ENCODE measurements around the gene SH2D6. TPM values are rescaled to one million over a fixed set of nuclear protein-coding genes. Genes with fewer than 3 reads are reported as not detected.
"Not testable (repeated sequence)": the region's sequence is repeated elsewhere in the genome, so short reads cannot be mapped to it uniquely, and the experiment has no call there.

The SH2D6 gene
- total RNA-seq, 1 donor from 2014 or later: 4.9 TPM

DNA sequence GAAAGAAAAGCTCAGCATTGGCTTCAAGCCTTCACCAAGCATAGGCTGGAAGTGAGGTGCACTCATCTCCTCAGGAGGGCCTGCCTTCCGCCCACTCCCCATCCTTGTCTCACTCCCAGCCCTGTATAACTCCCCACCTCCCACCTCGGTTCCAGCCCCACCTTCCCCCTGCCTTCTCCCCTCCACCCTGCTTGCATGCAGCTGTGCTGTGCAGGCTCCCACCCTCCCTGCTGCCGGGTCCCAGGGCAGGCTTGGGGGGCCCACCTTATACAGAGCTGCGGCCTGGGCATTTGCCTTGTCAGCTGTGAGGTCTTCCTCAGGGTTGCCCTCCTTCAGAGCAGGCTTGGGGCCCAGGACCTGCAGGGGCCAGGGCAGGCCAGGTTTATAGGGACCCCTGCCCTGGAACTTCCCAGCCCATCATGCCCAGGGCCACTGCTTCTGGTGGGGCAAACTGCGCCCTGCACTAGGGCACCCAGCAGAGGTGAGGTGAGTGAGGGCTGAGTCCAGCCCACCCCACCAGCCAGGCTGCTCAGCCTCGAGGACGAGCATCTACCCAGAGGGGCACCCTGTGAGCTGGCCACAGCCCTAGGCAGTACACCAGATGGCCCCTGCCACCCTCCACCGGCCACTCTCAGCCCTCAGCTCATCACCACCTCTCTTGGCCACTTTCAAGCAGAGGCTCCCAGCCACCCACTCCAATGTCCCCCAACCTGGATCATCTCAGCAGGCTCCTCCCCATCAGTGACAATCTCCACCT is 19.9 kb upstream of the SH2D6 start:
- DNase-seq (ENCODE audit: low read depth): no peak

DNA sequence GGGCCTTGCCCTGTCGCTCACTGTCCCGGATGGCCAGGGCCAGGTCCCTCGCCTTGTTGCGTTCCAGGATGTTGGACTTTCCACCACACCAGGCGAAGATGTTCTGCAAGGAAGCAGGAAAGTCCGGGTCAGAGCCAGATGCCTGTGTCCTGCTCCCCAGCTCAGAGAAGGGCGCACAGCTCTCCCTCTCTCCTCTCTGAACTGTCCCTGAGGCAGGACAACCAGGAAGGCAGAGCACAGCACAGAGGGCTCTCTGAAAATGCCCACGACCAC is 19.4 kb upstream of the SH2D6 start:
- no peak for DNase-seq (ENCODE audit: low read depth)

DNA sequence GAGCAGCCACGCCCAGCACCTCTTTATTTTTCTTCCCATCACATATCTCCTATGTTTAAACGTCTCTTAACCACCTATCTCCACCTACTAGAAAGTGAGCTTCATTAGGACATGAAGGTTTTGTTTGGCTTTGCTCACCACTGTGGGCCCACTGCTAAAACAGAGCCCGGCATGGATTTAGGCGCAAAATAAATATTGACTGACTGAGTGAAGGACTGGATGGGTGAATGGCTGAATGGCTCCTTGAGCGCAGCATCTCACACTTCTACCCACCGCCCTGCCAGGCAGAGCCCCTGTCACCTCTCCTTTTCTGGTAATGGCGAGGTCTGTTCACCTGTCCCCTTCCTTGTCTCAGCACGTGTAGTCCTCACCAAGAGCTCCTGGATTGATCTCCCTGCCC is 18.5 kb upstream of the SH2D6 start:
- no peak for DNase-seq (ENCODE audit: low read depth)

DNA sequence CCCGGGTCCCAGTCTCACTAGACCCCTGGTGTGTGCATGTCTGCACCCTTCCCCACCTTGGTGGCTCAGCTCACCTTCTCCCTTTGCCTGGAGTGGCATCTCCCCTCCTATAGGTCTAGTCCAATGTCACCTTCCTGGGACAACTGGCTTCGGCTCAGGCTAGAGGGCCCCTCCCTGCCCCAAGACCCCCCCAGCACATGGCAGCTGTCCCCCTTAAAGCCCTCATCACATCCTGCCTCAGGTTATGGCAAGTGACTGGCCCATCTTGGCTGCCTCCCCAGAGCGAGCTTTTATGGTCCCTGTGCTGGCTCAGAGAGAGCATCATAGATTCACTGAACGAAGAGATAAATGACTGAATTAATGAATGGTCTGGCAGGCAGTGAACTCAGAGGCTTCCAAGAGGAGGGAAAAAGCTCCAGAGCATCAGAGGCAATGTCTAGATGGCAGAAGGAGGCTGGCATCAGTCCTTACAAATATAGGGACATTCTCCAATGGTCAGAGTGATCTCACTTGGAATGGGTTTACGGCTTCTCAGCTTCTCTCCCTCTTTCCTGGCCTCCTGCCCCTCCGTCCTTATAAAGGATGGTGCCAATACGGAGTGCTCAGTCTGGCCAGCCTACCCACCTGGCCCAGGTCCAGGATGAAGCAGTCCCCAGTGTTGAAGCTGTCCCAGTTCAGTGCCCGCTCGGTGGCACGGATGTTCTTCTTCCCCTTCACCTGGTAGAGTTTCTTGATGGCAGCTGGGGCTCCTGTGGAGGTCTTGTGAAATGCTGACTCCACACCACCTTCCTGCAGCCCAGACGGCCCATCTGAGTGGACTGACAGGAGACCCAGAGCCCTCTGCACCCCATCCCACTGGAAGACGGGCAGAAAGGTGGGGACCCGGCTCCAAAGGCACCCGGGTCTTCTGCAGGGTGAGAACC is 17.7 kb upstream of the SH2D6 start:
- no peak for DNase-seq (ENCODE audit: low read depth)

DNA sequence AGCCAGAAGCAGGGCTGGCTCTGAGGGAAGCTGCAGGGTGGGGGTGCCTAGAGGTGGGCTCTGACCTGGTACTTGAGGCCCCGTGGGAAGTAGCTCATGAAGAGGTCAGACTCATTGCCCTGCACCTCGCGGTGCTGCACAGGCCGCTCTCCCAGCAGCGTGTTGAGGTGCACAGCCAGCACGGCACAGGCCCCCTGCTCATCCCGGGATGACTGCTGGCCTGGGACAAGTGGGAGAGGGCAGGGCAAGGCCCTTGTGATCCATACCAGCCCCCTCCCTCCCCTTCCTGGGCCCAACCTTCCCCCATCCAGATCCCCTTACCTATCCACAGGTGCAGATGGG is 17.1 kb upstream of the SH2D6 start:
- no peak for DNase-seq (ENCODE audit: low read depth)

DNA sequence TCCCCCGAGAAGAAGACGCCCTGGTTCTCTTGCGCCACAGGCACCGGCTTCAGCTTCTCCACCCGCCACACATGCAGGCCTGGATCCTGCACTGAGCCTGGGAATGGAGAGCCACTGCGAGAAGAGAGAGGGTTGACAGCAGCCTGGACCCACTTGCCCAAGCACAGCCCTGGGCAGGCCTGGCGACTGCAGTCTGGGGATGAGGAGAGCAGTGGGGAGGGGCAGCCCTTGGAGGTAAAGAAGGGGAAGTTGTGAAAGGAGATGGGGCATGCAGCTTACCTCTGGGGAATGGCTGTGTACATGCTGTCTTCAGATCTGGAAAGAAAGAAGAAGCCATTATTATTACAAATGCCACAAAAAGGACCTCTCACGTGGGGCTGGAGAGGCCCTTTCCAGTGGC is 16.7 kb upstream of the SH2D6 start:
- DNase-seq (ENCODE audit: low read depth): no peak

DNA sequence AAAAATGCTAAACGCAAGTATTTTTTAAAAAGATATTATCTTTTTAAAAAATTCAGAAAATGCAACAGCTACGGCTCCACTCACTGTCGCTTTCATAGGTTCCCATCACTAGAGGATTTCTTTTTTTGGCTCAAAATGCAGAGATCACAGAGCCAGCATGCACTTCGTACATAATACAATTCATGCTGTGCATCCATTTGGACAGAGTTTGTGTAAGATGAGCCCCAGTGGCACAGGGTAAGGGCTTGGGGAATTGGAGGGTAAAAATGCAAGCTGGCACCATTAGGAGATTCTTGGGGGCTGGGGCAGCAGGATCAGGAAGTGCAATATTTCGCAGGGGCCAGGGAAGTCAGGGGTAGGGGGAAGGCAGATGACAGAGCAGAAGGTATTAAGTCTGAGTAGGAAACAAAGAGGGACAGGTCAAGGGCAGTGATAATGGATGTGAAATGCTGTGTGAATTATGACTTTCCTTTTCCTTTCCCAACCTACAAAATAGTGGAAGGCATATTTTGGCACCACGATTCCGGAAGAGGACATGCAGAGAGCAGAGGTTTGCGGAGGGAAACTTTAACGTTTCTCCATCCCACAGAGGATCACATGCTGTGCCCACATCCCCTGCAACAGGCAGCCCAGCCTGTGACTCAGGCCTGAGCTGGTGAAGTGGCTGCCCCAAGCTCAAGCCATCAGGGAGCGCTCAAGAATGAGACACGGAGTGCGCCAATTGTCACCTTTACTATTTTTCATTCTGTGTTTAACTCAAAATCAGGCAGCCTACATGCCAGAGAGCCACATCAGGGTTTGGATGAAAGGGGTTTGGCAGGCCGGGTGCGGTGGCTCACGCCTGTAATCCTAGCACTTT is 13.1 kb upstream of the SH2D6 start:
- peak; percentile 92 for DNase-seq (ENCODE audit: low read depth)

DNA sequence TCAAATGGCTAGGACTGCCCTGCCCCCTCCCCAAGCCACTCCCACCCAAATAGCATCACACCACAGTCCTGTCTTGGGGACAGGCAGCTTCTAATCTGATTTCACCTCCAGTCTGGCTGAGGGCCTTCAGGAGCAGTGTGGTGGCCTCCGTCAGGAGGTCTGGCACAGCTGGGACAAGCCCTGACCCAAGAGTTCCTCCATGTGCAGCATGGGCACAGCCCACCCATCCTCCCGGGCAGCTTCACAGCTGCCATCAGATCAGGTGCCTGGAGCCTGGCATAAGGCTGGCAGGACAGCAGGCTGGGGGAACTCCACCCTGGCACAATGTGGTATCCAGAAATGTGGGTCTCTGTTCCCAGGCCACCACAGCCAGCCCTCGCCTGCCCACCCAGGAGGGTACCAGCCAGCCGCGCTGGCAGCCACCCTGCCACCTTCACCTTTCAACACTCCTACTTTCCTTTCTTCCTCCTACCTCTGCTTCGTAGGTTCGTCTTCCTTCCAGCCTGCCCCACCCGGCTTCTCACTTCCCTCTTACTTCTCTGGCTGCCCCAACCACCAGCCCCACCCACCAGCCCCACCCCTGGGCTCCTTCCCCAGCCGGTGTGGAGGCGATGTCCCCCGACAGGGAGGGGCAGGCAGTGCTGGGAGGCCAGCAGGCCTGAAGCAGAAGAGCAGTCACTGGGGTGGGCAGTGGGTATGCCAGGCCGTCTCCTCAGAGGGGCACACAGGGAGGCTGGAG is 8.5 kb upstream of the SH2D6 start, which contains the start of gene CAPG:
TSS of gene CAPG (minus strand) at position 522 of the 739 bp plus-strand sequence. CDS start 8,221 bp downstream, outside the sequence.
- peak; percentile 78 for DNase-seq (ENCODE audit: low read depth)

DNA sequence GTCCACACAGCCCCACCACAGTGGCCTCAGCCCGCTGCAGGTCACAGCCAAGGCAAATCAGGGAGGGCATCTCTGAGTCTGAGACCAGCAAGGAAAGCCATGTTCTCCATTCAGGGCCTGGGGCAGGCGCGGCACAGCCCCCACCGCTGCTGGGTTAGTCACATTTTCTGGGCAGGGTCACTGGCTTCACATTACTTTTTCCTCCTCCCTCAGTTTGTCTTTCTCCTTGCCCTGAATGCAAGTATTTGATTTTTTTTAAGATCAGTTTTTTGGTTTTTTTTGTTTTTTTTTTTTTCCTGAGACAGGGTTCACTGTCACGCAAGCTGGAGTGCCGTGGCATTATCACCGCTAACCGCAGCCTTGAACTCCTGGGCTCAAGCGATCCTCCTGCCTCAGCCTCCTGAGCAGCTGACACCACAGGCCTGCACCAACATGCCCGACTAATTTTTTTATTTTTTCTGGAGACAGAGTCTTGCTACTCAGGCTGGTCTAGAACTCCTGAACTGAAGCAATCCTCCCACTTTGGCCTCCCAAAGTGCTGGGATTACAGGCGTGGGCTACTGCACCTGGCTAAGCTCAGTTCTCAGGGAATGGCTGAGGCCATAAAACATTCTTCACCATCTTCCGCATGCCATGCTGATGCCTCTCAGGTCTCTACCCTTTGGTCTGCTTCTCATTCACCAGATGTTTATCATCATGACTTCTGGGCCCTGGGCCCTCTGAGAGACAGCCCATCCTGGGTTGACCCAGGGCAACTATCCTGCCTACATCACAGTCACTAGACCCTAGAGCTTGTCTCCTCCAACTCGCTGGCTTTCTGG is 7.7 kb upstream of the SH2D6 start:
- no peak for DNase-seq (ENCODE audit: low read depth)

DNA sequence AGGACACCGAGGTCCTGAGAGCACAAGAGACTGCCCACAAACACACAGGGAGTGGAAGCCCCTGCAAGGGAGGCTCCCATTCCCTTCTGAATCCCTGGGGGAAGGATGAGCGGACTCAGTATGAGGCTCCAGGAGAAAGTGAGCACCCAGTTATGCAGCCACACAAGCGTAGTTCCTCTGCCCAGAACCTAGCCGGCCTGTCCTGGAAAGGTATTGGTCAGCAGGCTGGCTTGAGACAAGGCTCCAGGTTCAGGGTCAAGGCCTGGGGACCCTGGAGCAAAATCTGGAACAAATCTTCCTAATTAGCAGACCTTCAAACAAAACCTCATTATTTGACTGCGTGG is 7.1 kb upstream of the SH2D6 start:
- no peak for DNase-seq (ENCODE audit: low read depth)

DNA sequence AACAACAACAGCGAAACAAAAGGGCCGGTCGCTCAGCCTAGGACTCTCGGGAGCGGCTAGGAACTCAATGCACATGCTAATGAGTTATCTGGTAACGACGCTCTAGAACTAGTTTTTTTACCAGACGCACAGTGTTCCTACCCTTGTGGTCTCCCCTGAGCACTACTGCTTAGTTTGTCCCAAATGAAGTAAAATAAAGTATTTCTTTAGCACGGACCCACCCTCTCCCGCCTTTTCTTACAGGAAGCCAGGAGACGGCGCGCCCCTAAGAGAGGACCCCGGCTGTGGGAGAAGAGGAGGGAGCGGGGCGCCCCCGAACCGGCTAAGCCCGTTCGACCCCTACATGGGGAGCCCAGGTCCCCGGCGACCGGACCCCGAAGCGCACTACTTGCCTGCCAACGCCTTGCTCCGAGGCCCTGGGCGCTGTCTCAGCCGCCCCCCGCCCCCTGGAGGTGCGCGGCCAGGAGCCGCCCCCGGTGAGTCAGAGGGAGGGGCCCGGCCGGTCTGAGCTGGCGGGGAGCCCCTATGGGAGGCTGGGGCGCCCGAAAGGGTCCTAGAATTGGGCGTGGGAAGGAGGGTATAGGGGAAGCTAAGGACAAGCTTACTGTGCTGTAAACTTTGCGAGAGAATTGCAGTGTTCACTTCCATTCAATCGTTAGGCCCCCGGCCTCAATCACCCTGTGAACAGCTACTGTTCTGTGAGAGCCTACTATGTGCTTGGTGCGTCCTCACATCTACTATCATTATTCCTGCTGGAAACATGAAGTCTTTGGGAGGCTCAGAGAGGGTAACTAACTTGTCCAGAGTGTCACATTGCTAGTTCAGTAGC is 4.7 kb upstream of the SH2D6 start:
- DNase-seq (ENCODE audit: low read depth): no peak

DNA sequence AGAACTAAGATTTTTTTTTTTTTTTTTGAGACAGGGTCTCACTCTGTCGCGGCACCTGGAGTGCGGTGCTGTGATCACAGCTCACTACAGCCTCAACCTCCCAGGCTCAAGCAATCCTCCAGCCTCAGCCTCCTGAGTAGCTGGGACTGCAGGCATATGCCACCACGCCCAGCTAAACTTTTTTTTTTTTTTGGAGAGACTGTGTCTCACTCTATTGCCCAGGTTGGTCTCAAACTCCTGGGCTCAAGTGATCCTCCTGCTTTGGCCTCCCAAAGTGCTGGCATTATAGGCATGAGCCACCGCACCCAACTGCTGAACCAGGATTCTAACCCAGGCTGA is 4.1 kb upstream of the SH2D6 start:
- DNase-seq (ENCODE audit: low read depth): not testable (repeated sequence)

DNA sequence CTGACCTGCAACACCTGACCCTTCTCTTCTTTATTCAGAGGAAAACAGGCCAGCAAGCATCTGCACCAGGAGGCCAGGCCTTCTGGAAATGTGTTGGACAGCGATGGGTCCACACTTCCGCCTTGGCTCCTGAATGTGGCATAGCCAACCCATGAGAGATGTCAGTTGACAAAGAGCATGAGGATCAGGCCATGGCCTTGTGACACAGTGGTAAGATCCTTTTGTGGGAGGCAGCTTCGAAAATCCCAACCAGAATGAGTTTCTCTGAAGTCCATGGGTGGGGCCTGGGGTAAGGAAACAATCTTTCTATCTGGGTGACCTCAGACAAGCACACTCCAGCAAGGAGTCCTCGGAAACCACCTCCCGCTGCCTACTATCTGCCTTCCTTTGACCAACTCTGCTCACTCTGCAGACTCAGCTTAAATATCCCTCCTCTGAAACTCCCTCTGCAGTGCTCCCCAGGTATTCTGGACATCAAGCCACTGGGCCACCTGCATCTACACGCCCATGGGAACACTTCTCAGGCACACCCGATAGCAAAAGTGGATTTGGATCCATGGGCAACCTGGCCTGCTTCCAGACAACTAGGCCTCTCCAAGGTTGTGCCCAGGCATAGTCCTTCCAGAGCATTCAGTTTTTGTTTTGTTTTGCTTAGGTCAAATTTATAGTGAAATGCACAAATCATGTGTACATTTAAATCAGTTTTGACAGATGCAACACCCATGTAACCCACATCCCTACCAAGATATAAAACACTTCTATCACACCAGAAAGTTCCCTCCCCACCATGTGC is 3.6 kb upstream of the SH2D6 start:
- DNase-seq (ENCODE audit: low read depth): no peak

DNA sequence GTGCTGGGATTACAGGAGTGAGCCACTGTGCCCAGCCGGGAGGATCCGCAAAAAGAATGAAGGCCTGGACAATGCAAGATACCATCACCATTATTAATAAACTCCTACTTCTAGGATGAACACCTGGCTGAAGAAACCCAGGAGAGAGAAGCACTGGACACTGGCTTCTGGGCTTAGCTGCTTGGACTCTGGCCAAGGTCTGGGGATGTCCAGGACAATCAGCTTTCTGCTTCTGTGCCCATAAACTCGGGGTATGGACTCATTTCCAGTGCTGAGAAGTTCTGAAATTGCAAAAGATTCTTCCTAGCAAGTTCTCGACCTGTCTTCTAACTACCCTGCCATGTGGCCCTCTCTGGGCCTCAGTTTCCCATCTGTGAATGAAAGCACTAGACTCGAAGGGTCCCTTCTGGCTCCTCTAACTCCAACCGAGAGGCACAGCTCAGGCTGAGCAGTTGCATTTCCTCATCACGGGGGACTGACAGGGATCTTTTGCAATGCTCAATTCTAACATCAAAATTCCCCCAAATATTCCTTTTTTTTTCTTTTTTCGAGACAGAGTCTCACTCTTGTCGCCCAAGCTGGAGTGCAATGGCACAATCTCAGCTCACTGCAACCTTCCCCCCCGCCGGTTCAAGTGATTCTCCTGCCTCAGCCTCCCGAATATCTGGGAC is 2.4 kb upstream of the SH2D6 start:
- DNase-seq (ENCODE audit: low read depth): no peak

DNA sequence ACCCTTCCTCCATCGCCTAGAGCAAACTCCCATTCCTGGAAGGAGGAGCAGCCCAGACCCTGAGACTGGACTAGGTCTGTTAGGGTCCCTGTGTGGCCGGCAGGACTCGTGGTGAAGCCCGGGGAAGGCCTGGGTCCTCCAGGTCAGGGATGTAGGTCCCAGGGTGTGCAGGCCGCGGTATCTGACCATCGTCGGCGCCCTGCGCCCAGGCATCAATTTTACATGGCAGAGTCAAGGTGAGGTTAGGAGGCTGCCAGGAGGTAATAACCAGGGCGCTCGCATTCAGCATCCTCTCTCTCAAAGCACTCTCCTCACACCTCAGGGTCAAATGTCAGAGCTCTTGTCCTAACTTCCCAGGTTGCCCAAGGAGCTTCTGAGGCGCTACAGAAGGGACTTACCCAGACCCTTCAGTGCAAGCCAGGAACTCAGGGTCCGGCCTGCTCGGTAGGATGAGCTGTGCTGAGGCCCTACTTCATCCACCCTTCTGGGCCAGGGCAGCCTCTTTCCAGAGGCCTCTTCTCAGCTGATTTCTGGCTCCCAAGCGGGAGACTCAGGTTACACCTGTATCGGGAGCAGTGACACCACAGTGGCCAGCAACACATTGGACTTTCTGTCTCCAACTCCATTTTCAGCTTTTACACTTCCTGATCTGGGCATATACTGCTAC is 628 bp downstream of the SH2D6 start:
- no peak for DNase-seq (ENCODE audit: low read depth)

DNA sequence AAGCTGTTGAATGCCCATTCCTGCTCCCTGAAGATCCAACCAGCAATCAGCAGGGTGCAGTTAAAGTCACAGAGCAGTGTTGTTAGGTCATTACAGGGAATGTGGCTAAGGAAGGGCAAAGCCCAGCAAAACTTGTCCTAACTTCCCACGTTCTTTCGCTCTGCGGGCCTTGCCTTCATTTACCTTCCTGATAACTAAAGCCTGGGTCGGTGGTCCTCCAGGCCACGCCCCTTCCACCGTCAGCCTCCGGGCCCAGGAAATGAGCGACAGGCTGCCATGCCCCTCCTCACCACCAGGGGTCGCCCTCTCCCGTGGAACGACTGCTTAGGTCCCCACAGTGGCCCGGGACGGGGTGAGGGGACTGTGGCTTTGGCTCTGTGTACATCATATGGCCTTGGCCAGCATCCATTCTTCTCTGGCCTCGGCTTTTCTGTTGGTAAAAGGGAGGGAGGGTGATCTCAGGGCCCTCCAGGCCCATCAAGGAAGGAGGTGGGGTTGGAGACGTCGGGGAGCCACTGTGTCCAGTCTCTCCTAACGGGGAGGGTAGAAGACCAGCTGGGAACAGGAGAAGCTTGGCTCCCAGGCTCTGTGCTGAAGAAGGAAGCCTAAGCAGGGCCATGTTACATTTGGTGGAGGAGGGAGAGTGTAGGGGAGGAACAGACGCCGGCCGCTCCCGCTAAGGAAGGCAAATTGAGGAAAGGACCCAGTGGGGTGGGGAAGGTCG is 2.2 kb downstream of the SH2D6 start:
- peak; percentile 91 for DNase-seq (ENCODE audit: low read depth)

Measured in myocyte (in vitro differentiated cells).